GM19452 (cell line): ENCODE results near the gene LZTR1.
A peak's percentile ranks its signal among the peaks of the same experiment; 100 is the strongest.
"Not testable (repeated sequence)": the region's sequence is repeated elsewhere in the genome, so short reads cannot be mapped to it uniquely, and the experiment has no call there.

Experiments
- ATAC-seq: cut with Tn5 transposase; IDR thresholded peaks from one replicate; pipeline ENCODE4 v1.9.1; 2021; ENCODE audit not compliant: unreplicated experiment

The LZTR1 gene

DNA sequence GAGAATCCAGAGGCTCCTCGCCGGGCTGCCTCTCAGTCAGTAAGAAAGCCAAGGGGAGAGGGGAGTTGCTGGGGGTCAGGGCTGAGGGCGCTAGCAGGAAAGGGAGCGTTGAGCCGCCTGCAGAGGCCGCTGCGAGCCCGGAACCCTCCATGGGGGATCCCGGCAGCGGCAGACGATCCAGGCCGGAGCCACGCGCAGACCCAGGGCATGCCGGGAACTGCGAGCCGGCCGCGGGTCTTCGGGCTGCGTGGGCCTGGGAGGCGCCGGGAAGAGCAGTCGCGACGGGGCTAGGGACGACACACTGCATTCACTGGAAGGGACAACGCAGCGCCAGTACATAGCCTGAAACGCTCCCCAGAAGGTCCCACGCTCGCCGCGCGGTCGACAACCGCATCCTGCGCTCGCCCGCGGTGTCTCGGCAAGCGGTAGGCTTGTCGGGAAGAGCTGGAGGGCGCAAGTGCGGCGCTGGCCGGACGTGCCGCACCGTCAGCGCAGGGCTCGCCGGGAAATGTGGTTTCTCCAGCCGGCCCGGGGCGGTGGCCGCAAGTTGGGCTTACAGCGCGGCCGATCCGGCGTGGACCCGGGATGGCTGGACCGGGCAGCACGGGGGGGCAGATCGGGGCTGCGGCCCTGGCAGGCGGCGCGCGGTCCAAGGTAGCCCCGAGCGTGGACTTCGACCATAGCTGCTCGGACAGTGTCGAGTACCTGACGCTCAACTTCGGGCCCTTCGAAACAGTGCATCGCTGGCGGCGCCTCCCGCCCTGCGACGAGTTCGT lies at the start of gene LZTR1:
LZTR1 (plus strand) TSS at position 511 of the 776 bp plus-strand sequence; CDS start at position 586, 75 bp downstream.
- peak; percentile 77 for ATAC-seq

- ATAC-seq = no peak
These were observed 48.2 kb upstream of the LZTR1 start for GRCh38 chr22:20933910-20934309.

- not testable (repeated sequence) for ATAC-seq
These were observed 47.0 kb upstream of the LZTR1 start for GRCh38 chr22:20935049-20935448.

- not testable (repeated sequence) for ATAC-seq
These were observed 46.1 kb upstream of the LZTR1 start for GRCh38 chr22:20935780-20936539.

GRCh38 chr22:20937031-20937793 lies 44.9 kb upstream of the LZTR1 start:
- ATAC-seq = peak; percentile 49

GRCh38 chr22:20937794-20938671 lies 44.1 kb upstream of the LZTR1 start:
- ATAC-seq = no peak

DNA sequence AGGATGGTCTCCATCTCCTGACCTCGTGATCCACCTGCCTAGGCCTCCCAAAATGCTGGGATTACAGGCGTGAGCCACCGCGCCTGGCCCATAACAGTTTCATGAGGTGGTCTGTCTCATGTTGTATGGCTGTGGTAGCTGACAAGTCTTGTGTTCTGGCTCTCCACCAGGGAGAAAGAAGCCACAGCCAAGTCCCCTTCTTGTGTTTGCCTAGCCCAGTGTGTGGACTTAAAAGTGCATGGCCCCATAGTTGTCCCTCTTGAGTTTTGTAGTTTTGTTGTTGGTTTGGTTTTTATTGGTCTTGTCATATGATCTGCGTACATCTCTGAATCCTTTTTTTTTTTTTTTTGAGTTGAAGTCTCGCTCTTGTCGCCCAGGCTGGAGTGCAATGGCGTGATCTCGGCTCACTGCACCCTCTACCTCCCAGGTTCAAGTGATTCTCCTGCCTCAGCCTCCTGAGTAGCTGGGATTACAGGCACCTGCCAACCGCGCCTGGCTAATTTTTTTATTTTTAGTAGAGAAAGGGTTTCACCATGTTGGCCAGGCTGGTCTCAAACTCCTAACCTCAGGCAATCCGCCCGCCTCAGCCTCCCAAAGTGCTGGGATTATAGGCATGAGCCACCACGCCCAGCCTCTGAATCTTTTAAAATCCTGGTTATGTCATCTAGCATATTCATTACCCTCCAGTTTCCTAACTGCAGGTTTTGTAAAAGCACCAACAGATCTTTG lies 42.5 kb upstream of the LZTR1 start:
- ATAC-seq = not testable (repeated sequence)

GRCh38 chr22:20940186-20940651 lies 41.9 kb upstream of the LZTR1 start:
- no peak for ATAC-seq

DNA sequence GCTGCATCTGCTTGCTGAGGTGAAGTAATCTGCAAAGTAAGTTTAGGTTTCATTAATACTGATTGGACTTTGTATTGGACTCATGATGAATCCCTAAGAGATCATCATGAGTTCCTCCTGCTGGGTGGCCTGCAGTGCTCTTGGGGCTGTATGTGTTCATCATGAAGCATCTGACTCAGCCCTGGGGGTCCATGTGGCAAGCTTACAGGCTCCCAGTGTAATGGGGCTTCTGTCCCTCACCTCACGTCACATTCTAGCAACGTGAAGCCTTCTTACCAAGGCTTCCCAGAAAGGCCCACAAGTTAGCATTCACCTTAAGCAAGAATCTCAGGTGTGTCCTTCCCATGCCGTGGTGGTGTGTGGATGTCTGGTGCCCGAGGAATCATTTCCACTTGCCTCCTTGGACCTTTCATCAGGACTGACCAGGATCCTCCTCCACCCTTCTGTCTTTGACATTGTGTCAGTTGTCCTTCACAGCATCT lies 41.2 kb upstream of the LZTR1 start:
- ATAC-seq = no peak

DNA sequence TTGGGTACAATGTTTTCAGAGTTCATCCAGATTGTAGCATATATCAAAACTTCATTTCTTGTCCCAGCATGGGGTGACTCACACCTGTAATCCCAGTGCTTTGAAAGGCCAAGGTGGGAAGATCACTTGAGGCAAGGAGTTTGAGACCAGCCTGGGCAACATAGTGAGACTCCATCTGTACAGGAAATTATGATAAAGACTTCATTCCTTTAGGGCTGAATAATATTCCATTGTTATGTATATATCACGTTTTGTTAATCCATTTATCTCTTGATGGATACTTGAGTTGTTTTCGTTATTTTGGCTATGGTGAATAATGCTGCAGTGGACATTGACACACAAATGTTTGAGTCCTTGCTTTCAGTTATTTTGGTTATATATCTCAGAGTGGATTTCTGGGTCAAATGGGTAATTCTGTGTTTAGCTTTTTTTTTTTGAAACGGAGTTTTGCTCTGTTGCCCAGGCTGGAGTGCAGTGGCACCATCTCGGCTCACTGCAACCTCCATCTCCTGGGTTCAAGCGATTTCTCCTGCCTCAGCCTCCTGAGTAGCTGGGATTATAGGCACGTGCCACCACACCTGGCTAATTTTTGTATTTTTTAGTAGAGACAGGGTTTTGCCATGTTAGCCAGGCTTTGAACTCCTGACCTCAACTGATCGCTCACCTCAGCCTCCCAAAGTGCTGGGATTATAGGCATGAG lies 39.7 kb upstream of the LZTR1 start:
- not testable (repeated sequence) for ATAC-seq

GRCh38 chr22:20943104-20943933 lies 38.8 kb upstream of the LZTR1 start:
- no peak for ATAC-seq

- ATAC-seq = no peak
These were observed 38.1 kb upstream of the LZTR1 start for GRCh38 chr22:20944042-20944441.

- ATAC-seq = no peak
These were observed 36.5 kb upstream of the LZTR1 start for GRCh38 chr22:20945578-20945934.

DNA sequence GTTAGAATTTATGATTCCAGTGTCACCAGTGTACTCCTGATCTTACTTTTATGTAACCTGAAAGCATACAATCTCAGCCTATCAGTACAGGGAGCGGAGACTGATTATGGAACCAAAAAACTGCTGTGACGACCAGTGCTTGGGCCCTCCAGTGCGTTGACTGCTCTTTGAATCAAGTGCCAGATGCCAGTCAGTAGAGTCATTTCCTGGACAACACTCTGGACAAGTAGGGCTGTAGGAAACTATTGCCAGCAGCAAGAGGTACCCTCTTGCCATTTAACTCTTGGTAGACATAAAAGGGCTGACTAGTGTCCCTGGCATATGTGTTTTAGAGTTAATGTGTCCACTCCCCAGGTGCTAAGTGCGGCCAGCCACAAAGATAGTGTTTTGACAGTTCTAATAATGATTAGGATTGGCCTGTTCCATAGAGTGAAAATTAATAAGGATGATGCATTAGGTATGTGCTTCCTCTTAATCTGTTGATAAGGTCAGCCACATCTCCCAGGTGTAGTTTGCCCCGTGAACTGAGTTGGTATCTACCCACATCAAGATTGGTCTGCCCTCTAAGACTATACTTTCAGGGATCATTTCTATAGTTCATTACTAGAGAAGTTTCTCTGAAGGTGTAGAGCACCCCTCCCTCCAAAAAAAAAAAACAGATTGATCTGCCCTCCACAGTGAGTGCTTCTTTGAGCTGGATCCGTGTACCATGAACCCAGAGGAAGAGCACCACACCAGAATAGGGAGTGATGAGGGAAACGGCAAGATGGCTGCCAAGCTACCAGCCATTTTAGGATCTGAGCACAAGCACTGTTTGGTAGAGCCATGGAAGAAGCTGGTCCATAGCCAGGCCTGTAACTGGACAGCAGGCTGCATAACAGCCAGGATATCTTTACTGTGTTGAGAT lies 35.8 kb upstream of the LZTR1 start:
- no peak for ATAC-seq

DNA sequence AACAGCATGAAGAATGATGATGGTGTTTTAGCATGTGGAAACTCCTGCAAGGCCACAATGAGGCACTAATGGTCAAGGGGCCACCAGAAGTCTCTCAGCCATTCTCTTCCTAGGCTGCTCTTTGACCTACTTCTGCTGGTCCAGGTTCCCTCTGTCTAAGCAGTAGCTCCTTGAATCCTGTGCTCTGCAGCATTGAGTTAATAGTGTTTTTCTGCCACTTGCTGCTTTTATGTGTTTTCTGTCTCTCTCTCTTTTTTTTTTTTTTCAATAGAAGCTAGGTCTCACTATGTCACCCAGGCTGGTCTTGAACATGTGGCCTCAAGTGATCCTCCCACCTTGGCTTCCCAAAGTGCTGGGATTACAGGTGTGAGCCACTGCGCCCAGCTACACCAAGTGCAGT lies 35.1 kb upstream of the LZTR1 start:
- ATAC-seq = no peak

DNA sequence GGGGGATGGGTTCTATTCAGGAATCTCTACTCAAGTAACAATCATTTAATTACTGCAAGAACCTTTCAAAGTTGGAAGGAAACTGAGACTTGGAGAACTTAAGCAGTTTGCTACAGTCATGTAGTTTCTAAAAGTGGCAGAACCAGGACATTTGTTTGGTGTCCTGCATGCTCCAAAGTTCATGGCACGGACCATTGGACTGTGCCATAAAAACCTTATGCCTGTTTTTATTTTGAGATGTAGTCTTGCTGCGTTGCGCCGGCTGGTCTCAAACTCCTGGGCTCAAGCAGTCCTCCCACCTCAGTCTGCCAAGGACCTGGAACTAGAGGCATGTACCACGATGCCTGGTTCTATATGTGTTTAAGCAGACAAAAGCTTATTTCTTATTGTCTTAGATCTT lies 33.6 kb upstream of the LZTR1 start:
- ATAC-seq = no peak

GRCh38 chr22:20948989-20949388 lies 33.1 kb upstream of the LZTR1 start:
- no peak for ATAC-seq
